AG09319 (cell line): Measurements from ENCODE around the gene GFAP.

Experiments used
- DNase-seq: peaks from one replicate; pipeline ENCODE4 v3.0.0-alpha.2; 2010; ENCODE audit warnings: low read depth; ENCODE audit errors: extremely low read depth
- CTCF ChIP-seq: IDR thresholded peaks from 2 replicates; pipeline ENCODE4 v1.5.1; 2011; ENCODE audit warnings: low read depth, mild to moderate bottlenecking, inconsistent platforms, low read length, moderate library complexity

Gene GFAP

DNA sequence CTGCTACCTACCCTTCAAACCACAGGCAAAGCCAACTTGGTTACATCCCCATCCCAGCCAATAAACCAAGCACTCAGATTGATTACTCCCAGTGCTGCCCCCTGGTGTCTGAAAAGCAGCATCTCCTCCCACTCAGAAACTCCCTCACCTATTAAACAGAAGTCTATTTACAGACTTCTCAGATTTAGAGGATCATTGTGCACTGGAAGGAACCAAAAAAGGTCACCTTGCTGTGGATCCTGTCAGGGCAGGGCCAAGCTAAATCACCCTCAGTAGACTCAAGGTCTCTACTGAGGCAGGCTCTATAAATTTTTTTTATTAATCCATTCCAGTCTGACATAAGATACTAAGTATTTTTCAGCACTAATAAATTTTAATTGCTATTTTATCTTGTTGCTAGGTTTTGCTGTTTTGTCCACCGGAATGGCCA lies 50.1 kb downstream of the GFAP start:
- DNase-seq: peak; percentile 37
- TF ChIP-seq CTCF: peak; percentile 88

GRCh38 chr17:44864831-44865230 lies 50.5 kb downstream of the GFAP start:
- no peak for TF ChIP-seq CTCF
- no peak for DNase-seq

- DNase-seq: no peak
These were observed 52.0 kb downstream of the GFAP start for GRCh38 chr17:44863061-44863918.

DNA sequence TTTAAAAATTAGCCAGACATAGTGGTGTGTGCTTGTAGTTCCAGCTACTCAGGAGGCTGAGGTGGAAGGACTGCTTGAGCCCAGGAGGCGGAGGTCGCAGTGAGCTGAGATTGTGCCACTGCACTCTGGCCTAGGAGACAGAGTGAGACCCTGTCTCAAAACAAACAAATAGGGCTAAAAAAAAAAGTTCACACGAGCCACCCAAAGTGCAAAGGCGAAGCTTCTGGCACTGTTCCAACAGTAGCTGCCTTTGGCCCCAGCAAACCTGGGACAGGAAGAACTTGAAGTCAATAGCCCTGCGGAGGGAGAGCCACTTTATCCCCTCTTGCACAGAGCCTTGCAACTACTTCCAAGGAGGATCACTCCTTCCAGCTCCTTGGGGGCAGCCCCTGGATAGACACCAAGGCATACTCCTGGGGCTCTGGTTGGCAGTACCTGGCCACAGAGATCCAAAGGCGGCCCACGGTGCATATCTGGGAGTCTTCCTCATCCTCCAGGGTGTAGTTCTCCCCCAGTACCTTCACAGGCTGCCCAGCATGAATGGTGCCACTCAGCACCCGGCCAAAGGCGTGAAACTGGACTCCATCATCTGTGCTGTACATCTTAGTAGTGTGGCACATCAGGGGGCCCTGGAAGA lies 52.9 kb downstream of the GFAP start:
- DNase-seq: no peak
- TF ChIP-seq CTCF: no peak

More at GRCh38 chr17:44863061-44863918, 52.0 kb downstream of the GFAP start:
- TF ChIP-seq CTCF: no peak

- no peak for TF ChIP-seq CTCF
- no peak for DNase-seq
These were observed 55.6 kb downstream of the GFAP start for GRCh38 chr17:44859701-44860100.

- no peak for TF ChIP-seq CTCF
- no peak for DNase-seq
These were observed 61.1 kb downstream of the GFAP start for GRCh38 chr17:44854192-44854591.
